Hepatocyte (in vitro differentiated cells): ENCODE measurements around the gene GLRA2. TPM values are rescaled to one million over a fixed set of nuclear protein-coding genes. Genes with fewer than 3 reads are reported as not detected.

ENCODE experiments used
- DNase-seq: peaks from one replicate; pipeline ENCODE4 v3.0.0-alpha.2; 2016; ENCODE audit warnings: low spot score
- H2AFZ ChIP-seq: fragments of 200-600 bp; sonication (generic); 2 replicates; pipeline ENCODE4 v1.6.0; 2016; ENCODE audit warnings: antibody characterized with exemption, mild to moderate bottlenecking
- H3K27ac ChIP-seq: fragments of 200-600 bp; sonication (generic); 2 replicates; pipeline ENCODE4 v1.5.1; 2016; ENCODE audit warnings: mild to moderate bottlenecking
- H3K27me3 ChIP-seq: fragments of 200-600 bp; sonication (generic); 2 replicates; pipeline ENCODE4 v1.6.1; 2016
- H3K36me3 ChIP-seq: fragments of 200-600 bp; sonication (generic); replicated peaks from 2 replicates; pipeline ENCODE4 v1.5.1; 2016; ENCODE audit warnings: low read depth; ENCODE audit not compliant: insufficient read depth
- H3K4me1 ChIP-seq: fragments of 200-600 bp; sonication (generic); 2 replicates; pipeline ENCODE4 v1.5.1; 2016; ENCODE audit warnings: mild to moderate bottlenecking, moderate library complexity; ENCODE audit not compliant: insufficient read depth
- H3K4me2 ChIP-seq: fragments of 200-600 bp; sonication (generic); 2 replicates; pipeline ENCODE4 v1.6.0; 2016
- H3K4me3 ChIP-seq: fragments of 200-600 bp; sonication (generic); 2 replicates; pipeline ENCODE4 v1.5.1; 2016; ENCODE audit warnings: mild to moderate bottlenecking
- H3K79me2 ChIP-seq: fragments of 200-600 bp; sonication (generic); 2 replicates; pipeline ENCODE4 v1.6.0; 2017; ENCODE audit warnings: mild to moderate bottlenecking
- H3K9me2 ChIP-seq: fragments of 200-600 bp; sonication (generic); replicated peaks from 2 replicates; pipeline ENCODE4 v1.6.0; 2017; ENCODE audit warnings: mild to moderate bottlenecking; ENCODE audit not compliant: insufficient read depth
- H3K9me3 ChIP-seq: fragments of 200-600 bp; sonication (generic); 2 replicates; pipeline ENCODE4 v1.5.1; 2016; ENCODE audit warnings: low read depth, mild to moderate bottlenecking
- H4K20me1 ChIP-seq: fragments of 200-600 bp; sonication (generic); 2 replicates; pipeline ENCODE4 v1.6.0; 2016; ENCODE audit warnings: mild to moderate bottlenecking; ENCODE audit not compliant: insufficient read depth, poor library complexity, severe bottlenecking
- CTCF ChIP-seq: fragments of 200-600 bp; sonication (generic); IDR thresholded peaks from 2 replicates; pipeline ENCODE4 v1.5.1; 2016; ENCODE audit warnings: antibody characterized with exemption, mild to moderate bottlenecking; ENCODE audit not compliant: poor library complexity
- EZH2 ChIP-seq: fragments of 200-600 bp; sonication (generic); IDR thresholded peaks from 2 replicates; pipeline ENCODE4 v1.6.1; 2016; ENCODE audit warnings: antibody characterized with exemption, mild to moderate bottlenecking, borderline replicate concordance
- EZH2phosphoT487 ChIP-seq: fragments of 200-600 bp; sonication (generic); IDR thresholded peaks from one replicate; pipeline ENCODE4 v1.6.1; 2018; ENCODE audit warnings: antibody characterized with exemption, mild to moderate bottlenecking, low read depth, moderate library complexity; ENCODE audit not compliant: unreplicated experiment, severe bottlenecking
- WGBS: methylation state at CpG from one replicate; pipeline ENCODE4 v1.1.6; 2016; ENCODE audit warnings: low lambda C conversion rate; ENCODE audit errors: missing lambda C conversion rate; 5-methylcytosine and 5-hydroxymethylcytosine counted together
- polyA plus RNA-seq: library from polyadenylated mRNA; unstranded; fragments of >200 nt; fragmentation: Nextera tagmentation; extraction: Ambion mirVana; gene quantifications from 2 replicates; pipeline ENCODE4 v1.2.1, GENCODE V29; 2016
- total RNA-seq: library from RNA; depleted of rRNA; stranded (reverse); fragments of >200 nt; gene quantifications from 2 replicates; pipeline ENCODE4 v1.2.3, GENCODE V29; 2014

GLRA2 gene
- total and polyA plus RNA-seq, 2 experiments from 2014 or later = not detected

GRCh38 chrX:14508025-14508690 is 21.2 kb upstream of the GLRA2 start:
- Histone ChIP-seq H3K4me1 (no peaks in the 10 kb centered on the region), H3K4me3 (no peak overlapping the region), H3K4me2 (no peak overlapping the region), H3K36me3 (no peaks in the 10 kb centered on the region), H3K79me2 (no peaks in the 10 kb centered on the region), H3K27me3 (no peaks in the 10 kb centered on the region), H3K9me2 (no peaks in the 10 kb centered on the region), H3K9me3 (no peaks in the 10 kb centered on the region), H2AFZ (no peak overlapping the region), H4K20me1 (no peaks in the 10 kb centered on the region), H3K27ac (no peak overlapping the region)
- DNase-seq = no peak
- 65% methylated on average over 3 of the region's 3 CpGs for WGBS
- TF ChIP-seq EZH2phosphoT487 (no peak), CTCF (no peak), EZH2 (no peak)

- Histone ChIP-seq H3K4me1 (no peaks in the 10 kb centered on the region), H3K9me3 (no peaks in the 10 kb centered on the region), H4K20me1 (no peaks in the 10 kb centered on the region), H3K4me2 (no peak overlapping the region), H2AFZ (no peak overlapping the region), H3K9me2 (no peaks in the 10 kb centered on the region), H3K79me2 (no peaks in the 10 kb centered on the region), H3K4me3 (no peak overlapping the region), H3K36me3 (no peaks in the 10 kb centered on the region), H3K27me3 (no peaks in the 10 kb centered on the region), H3K27ac (no peak overlapping the region)
- no peak for DNase-seq
- WGBS = 48% methylated on average over 4 of the region's 4 CpGs
- TF ChIP-seq EZH2phosphoT487 (no peak), CTCF (no peak), EZH2 (no peak)
These were observed 19.8 kb upstream of the GLRA2 start for GRCh38 chrX:14509325-14510057.

GRCh38 chrX:14528629-14529289 is 577 bp upstream of the GLRA2 start:
- Histone ChIP-seq H3K9me3 (no peaks in the 10 kb centered on the region), H3K36me3 (no peaks in the 10 kb centered on the region), H3K9me2 (no peaks in the 10 kb centered on the region), H3K4me1 (no peaks in the 10 kb centered on the region), H3K4me3 (no peak overlapping the region), H2AFZ (no peak overlapping the region), H3K27ac (no peak overlapping the region), H3K27me3 (no peaks in the 10 kb centered on the region), H4K20me1 (no peaks in the 10 kb centered on the region), H3K79me2 (no peaks in the 10 kb centered on the region), H3K4me2 (peak overlapping the region; percentile 83)
- peak; percentile 71 for DNase-seq
- WGBS = 33% methylated on average over 11 of the region's 14 CpGs
- no peak for TF ChIP-seq EZH2
- peak; percentile 48 for TF ChIP-seq CTCF
